HG03354 (cell line): Measurements from ENCODE around the gene ACSM5.
A peak's percentile ranks its signal among the peaks of the same experiment; 100 is the strongest.

ENCODE experiments used
- ATAC-seq: cut with Tn5 transposase; IDR thresholded peaks from one replicate; pipeline ENCODE4 v1.9.1; 2021; ENCODE audit warnings: mild to moderate bottlenecking; ENCODE audit not compliant: unreplicated experiment, poor library complexity, severe bottlenecking

ACSM5 gene, protein sequence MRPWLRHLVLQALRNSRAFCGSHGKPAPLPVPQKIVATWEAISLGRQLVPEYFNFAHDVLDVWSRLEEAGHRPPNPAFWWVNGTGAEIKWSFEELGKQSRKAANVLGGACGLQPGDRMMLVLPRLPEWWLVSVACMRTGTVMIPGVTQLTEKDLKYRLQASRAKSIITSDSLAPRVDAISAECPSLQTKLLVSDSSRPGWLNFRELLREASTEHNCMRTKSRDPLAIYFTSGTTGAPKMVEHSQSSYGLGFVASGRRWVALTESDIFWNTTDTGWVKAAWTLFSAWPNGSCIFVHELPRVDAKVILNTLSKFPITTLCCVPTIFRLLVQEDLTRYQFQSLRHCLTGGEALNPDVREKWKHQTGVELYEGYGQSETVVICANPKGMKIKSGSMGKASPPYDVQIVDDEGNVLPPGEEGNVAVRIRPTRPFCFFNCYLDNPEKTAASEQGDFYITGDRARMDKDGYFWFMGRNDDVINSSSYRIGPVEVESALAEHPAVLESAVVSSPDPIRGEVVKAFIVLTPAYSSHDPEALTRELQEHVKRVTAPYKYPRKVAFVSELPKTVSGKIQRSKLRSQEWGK

DNA sequence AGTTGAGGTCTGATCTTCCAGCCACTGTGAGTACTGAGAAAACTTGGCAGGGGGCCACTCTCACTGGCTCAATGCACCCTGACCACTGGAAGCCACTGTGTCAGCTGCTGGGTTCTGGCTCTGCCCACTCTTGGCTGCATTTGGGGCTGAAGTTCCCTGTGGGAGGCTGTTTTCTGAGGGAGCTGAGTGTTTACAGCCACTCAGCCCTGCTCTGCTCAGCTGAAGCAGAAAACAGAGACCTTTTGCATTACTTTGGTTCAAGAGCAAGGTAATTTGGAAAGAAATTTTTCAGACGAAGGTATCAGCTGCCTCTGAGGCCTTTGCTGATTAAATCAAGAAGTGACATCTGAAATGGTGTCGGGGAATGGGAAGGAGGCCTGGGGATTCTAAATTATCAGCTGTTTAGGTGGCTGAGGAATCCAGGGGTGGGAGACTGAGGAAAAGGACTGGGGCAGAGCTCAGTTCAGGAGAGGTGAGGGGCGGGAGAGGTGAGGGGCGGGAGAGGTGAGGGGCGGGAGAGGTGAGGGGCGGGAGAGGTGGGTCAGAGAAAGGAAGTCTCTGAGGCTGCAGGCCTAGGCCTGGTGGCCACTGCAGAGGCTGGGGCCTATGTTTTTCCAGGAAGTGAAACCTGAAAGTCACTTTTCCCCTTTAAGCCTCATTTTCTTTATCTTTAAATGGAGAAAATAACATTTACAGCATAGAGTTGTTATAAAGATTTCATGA lies at the start of gene ACSM5:
ACSM5 (plus strand) TSS at position 137 of the 723 bp plus-strand sequence. CDS start 1,951 bp downstream, outside the sequence.
- peak; percentile 52 for ATAC-seq

DNA sequence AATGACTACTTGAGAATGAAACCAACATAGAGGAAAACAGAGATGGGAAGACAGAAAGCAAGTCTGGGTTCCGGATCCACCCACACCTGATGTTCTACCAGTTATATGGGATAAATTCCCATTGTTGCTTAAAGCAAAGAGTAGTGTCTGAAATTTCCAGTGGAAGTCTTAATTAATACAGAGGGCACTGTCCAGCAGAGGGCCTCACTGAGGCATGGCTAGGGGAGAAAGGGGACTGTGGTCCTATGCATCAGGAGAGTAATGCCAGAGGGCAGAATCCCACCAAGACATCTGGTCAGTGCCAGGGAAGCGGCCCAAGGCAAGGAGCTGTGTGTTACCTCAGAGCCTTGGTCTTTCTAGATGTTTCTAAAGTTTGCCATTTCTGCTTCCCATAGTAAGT lies 49.3 kb upstream of the ACSM5 start:
- no peak for ATAC-seq

DNA sequence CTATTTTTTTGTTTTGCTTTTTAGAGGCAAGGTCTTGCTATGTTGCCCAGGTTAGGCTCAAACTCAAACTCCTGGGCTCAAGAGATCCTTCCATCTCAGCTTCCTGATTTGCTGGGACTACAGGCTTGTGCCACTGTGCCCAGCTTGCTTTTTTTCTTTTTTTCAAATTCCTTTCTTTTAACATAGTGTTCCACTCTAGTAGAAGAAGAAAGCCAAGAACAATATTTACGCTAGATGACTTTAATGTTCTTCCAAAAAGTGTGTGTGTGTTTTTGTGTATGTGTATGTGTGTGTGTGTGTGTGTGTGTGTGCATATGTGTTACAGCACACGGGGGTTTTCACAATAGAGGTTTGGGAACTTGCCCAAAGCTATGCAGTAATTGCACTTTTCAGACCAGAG lies 46.1 kb upstream of the ACSM5 start:
- ATAC-seq: no peak

DNA sequence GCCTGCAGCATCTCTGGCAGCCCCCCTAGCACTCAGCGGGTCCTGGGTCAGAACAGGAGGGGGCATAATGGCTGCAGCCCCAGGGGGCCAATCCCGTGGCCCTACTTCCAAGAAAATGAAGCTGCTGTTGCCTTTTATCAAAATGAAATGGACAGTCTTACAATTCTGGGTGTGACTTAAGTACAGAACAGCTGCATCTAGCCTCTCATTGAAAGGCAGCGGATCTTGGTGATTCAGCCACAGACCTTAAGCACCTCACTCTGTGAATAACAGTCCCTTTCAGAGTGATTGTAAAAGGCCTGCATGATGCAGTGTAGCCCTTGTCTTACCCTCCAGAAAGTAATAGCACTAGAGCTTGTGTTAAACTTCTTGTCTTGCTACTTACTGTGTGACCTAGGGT lies 45.3 kb upstream of the ACSM5 start:
- no peak for ATAC-seq

DNA sequence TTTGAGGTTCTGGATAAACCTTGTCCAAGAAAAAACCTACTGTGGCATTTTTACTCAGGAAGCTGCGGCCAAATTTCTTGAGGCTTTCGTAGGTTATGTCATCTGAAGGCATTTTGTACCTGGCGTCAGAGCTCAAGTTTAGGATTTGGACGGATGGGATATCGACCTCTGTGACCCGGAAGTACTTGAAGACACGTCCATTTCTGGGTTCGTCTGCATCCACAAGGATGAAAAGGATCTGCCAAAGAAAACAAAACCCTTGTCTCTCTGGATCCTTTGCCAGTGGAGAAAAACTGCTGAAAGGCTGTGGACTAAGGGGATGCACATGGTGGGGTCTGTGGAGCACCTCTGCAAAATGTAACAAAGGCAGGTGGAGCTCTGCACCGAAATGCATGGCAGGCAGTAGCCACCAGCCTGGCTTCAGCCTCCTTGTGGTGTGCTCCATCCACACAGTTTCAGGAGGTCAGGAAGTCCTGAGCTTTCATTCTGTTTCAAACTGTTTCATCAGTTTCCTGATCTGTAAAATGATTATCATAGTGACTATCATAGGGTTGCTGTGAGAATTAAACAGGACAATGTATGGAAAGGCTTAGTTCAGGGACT lies 39.8 kb upstream of the ACSM5 start:
- ATAC-seq: no peak

DNA sequence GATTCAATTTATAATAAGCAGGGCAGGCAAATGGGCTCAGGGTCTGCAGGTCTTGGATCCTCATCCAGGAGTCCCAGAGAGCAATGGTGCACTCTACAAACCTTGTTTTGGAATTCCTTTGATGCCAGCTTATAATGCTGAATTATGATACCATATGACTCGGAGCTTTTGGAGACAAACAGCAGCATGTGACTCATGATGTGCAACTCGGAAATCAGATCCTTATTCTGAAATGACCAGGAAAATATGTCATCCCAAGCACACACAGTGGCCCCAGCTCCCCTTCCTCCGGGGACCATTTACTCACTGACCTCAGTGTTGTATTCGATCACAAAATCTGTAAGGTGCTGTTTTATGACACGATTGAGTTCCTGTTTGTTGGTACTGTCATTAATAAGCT lies 36.6 kb upstream of the ACSM5 start:
- ATAC-seq: no peak

DNA sequence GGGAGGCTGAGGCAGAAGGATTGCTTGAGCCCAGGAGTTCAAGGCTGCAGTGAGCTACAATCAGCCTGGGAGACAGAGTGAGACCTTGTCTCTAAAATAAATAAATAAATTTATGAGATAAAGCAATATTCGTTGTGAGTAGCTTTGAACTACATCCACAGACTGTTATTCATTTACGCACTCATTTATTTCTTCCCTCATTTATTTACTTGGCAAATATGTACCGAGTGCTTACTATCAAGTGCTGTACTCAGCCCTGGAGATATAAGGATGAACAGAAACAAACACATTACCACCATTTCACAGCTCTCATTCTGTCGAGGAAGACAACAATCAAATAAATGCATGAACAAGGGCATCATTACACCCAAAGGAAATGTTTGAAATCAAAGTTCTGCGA lies 32.2 kb upstream of the ACSM5 start:
- ATAC-seq: no peak

DNA sequence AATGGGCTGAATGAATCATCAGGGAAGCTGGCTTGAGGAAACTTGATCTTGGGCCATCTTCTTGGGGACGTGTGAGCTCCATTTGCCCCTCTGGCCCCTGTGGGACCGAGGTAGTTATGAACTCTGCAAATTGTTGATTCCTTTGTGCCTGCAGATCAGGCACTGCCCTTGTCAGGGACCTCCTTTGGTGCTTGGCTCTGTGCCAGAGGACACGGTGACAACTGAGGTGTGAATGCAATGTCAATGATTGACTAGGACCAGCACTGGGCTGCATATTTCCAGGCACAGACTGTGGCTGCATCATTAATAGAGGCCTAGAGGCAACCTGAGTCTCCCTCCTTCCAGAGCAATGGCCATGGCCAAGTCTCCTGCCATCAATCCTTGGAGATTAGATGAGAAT lies 28.6 kb upstream of the ACSM5 start:
- ATAC-seq: no peak

DNA sequence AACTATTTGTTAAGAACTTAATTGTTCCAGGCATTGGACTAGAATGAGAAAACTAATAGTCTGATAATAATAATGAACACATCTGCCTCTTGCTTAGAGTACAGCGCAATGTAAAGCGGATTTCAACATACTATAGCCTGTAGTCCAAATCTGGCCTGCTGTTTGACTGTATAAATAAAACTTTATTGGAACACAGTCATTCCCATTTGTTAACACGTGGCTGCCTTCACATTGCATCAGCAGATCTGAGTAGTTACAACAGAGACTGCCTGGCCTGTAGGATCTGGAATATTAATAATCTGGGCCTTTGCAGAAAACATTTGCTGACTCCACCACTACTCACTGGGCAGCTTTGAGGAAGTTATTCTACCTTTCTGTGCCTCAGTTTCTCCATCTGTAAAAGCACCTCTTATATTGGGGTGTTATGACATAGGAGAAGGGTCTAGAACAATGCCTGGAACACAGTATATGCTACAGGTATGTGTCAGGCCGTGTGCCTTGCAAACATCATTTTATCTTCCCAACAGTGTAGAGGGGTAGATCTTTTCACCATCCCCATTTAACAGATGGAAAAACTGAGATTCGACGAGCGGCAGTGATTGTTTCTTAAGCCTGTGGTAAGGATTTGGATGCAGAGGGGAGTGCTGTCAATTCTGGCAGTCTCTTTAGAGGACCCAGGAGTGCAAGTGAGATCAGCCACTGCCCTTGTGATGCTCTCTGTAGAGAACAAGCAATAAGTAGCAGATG lies 27.0 kb upstream of the ACSM5 start:
- no peak for ATAC-seq

DNA sequence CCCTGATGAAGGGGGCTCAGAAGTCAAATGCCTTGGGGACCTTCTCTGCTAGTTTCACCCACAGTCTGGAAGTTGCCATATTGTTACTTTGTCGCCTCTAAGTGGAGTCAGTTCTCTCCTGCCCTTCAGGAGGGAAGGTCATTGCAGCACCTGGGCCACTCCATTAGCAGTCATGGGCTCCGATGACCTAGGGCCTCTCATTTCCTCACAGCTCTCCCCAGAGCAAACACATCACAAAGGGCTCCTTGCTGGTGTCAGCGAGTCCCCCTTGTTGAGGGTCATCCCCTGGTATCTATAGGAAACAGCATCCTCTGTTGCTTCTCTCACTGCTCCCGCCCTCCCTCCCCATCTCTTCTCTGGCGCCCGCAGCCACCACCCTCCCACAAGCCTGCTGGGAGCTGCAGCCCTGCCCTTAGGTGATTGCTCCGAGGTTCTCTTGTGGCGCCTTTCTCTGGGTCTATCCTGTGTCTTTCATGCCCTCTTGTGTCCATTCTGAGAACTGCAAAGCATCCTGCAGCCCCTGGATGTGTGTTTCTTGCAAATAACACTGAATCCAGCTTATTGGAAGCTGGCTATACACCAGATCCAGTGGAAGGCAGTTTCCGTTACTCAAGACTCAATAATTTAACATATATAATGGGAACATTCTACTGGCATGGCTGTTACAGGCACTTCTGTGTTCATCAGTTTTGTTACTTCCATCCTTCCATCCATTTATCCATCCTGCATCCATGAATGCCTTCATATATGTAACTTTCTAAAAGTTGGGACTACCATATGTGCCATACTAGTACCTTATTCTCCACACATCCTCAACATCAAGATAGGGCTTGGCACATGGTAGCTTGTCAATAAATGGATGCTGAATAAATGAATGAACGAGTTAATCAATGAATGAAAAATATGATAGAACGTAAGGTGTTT lies 26.0 kb upstream of the ACSM5 start:
- ATAC-seq: peak; percentile 64

DNA sequence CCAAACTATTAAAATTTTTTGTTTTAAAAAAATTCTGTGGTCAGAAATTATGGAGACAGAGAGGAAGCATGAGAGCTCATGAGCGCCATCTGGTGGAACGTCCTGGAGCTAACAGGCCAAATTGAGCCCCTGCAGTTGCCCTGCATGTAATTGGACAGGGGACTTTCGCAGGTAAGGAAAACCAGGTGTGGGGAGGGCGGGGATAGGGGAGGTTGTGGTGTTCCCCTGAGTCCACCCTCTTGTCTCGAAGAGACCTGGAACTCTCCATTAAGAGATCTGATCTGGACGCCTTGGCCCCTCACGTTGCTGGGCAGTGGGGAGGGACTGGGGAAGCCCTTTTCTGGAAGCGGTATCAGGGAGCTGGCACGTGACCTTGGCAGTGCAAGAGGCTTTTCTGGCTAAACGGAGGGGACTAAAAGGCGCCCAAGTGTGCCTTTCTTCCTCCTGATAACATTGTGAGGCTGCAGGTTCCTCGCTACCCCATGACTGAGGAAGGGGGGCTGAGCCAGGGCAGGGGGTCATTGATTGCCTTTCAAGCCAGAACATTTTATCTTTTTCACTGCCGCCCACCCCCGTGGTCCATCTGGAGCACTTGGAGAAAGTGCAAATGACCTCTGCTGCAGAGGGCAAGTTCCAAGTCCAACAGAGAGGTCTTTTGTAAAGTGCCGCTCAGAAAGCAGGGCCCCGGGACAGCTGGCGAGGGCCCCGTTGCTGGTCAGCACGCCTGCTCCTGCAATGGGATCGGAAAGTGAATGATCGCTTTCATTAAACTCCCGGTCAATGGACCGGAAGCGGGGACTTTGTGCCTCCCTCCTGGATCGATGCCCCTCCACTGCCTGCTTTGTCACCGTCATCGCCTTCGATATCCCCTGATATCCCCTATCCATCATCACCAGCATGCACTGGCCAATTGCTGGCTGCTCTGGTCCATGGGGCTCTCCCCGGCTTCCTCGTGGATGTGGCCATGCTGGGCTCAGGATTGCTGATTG lies 23.2 kb upstream of the ACSM5 start:
- ATAC-seq: no peak

DNA sequence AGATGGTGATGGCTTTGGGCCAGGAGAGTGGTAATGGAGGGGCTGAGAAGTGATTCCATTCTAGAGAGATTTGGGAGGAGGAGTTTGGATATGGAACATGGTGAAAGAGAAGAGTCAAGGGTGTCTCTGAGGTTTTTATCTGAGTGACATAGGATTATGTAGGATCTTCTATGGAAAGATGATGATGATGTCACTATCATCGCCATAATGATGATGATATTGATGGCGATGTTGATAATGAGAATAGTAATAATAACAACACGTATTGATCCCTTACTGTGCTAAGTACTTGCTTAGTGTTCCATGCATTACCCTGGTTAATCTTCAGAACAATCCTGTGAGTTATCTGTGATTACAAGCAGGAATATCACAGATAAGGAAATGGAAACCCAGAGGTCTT lies 21.4 kb upstream of the ACSM5 start:
- no peak for ATAC-seq

DNA sequence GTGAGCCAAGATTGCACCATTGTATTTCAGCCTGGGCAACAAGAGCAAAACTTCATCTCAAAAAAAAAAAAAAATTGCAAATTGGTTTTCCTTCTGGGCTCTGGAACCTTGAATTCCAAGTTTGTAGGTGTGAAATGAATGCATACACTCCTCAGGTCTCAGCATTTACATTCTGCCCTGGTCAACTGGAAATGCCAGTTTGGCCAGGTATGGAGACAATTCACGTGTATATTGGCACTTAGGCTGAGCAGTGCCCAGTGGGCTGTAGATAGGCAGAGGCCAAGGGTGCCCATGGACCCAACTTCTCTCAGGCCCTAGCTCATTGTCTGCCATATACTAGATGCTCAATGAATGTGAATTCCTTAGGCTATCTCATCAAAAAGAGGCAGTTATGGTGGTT lies 20.5 kb upstream of the ACSM5 start:
- no peak for ATAC-seq

DNA sequence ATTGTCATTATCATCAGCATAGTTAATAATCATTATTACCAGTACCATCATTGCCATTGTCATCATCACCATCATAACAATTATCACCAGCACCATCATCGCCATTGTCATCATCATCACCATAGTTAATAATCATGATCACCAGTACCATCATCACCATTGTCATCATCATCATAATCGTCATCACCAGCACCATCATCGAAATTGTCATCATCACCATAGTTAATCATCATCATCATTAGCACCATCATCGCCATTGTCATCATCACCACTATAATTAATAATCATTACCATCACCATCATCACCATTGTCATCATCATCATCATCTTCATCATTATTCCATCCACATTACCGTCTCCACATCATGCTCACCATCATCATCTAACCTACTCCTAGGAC lies 18.3 kb upstream of the ACSM5 start:
- no peak for ATAC-seq

DNA sequence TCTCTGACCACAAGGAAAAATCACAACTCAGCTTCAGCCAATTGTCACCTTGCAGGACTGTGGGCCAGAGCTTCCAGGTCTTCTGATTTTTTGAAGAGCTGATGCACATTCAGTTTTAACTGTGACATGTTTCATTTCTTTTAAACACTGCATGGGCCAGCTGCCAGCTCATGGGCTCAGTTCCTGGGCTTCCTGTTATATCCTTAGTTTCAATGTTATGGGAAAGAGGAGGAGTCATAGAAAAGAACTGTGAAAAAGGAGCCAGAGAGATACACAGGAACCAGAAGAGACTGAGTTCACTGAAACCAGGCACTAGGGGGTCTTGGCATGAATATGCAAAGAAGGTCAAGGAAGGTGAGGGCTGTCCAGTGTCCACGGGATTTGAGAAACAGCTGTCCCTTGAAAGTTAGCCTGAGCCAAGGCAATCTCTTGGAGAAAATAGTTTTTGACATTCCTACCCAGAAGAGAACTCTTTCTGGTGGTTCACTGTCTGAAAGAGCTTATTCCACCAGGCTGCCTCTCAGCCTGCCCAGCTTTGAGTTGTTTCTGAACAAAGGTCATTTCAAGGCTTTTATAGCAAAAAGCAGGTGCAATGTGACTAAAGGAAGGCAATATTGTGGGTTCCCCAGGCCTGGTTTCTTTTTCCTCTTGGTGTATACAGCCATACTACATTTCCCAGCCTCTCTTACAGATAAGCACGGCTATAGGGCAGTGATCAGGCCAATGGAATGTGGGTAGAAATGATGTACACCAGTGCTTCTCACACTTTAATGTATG lies 15.3 kb upstream of the ACSM5 start:
- no peak for ATAC-seq

DNA sequence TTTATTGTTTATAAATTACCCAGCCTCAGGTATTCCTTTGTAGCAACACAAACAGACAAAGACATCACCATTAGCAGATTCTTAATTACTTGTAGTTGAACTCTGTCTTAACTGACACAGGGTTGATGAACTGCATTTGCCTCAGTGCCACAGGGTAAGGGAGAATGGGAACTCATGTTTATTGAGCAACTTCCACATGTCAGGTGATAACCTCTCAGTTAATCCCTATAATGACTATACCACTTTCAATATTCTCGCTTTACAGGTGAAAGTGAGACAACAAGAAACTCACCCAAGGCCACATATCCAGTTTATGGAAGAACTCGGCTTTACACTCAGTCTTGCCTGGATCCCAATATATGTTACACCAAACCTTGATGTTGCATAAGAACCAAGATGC lies 13.4 kb upstream of the ACSM5 start:
- no peak for ATAC-seq

DNA sequence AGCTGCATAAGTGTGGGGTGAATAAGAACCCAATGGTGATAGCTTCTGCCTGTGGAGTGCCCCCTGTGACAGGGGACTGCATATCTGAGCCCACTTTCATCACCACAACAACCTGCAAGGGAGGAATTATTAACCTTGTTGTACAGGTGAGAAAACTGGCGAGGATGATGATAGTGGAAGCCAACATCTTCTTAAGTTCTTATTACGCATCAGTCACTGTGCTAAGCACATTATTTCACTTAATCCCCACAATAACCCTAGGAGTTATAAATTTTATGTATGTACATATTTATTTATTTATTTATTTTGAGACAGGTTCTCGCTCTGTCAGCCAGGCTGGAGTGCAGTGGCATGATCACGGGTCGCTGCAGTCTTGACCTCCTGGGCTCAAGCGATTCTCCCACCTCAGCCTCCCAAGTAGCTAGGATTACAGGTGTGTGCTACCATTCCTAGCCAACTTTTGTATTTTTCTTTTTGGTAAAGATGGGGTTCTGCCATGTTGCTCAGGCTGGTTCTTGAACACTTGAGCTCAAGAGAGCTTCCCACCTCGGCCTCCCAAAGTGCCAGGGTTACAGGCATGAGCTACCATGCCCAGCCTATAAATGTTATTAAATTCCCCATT lies 12.4 kb upstream of the ACSM5 start:
- ATAC-seq: no peak
